MG63 (cell line): ENCODE data around the gene BOD1L1. TPM values are rescaled to one million over a fixed set of nuclear protein-coding genes. Genes with fewer than 3 reads are reported as not detected.
"Not testable (repeated sequence)": the region's sequence is repeated elsewhere in the genome, so short reads cannot be mapped to it uniquely, and the experiment has no call there.

Experiments
- DNase-seq: peaks from one replicate; pipeline ENCODE4 v3.0.0-alpha.2; 2020
- H3K27me3 ChIP-seq: fragments of 250-450 bp; sonication (Bioruptor Pico); 2 replicates; pipeline ENCODE4 v1.5.1; 2020; ENCODE audit warnings: mild to moderate bottlenecking, moderate library complexity
- H3K36me3 ChIP-seq: fragments of 250-450 bp; sonication (Bioruptor Pico); 2 replicates; pipeline ENCODE4 v1.5.1; 2020; ENCODE audit warnings: mild to moderate bottlenecking, moderate library complexity
- H3K4me3 ChIP-seq: fragments of 250-450 bp; sonication (Bioruptor Pico); 2 replicates; pipeline ENCODE4 v1.5.1; 2020; ENCODE audit warnings: mild to moderate bottlenecking, moderate library complexity
- H3K9me3 ChIP-seq: fragments of 250-450 bp; sonication (Bioruptor Pico); 2 replicates; pipeline ENCODE4 v1.5.1; 2020; ENCODE audit warnings: mild to moderate bottlenecking, moderate library complexity
- total RNA-seq: library from RNA; depleted of rRNA; stranded (reverse); fragments of >200 nt; shearing (Covaris generic); gene quantifications from 2 replicates; pipeline ENCODE4 v1.2.3, GENCODE V29; 2014; ENCODE audit warnings: low replicate concordance

Gene BOD1L1
- total RNA-seq, 1 experiment from 2014 or later: 4.1 TPM

- Histone ChIP-seq H3K36me3 (peaks cover 6% of the 10 kb centered on the region; the same call in 1 of the 2 replicates), H3K9me3 (no peaks in the 10 kb centered on the region), H3K27me3 (no peaks in the 10 kb centered on the region), H3K4me3 (no peak overlapping the region)
- DNase-seq: no peak
Observed at GRCh38 chr4:13590766-13591165, 36.8 kb downstream of the BOD1L1 start.

DNA sequence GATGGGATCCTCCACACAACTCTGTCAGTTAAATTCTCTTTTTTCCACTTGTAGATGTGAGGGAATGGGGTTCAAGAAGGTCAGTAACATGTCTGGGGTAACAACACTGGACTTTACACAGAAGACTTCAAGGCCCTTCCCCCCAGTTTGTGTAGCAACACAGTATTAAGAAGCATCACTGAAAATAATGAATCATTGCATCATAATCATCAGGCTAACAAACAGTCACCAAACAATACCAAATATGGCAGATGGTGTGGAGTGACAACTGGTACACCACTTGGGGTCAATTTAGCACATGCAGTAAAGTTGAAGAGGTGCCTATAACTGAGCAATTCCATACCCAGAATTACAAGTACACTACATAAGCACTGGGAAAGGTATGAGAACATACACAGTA lies 38.6 kb downstream of the BOD1L1 start:
- Histone ChIP-seq H3K9me3 (no peaks in the 10 kb centered on the region), H3K36me3 (peaks cover 6% of the 10 kb centered on the region; the same call in 1 of the 2 replicates), H3K4me3 (no peak overlapping the region), H3K27me3 (no peaks in the 10 kb centered on the region)
- no peak for DNase-seq

DNA sequence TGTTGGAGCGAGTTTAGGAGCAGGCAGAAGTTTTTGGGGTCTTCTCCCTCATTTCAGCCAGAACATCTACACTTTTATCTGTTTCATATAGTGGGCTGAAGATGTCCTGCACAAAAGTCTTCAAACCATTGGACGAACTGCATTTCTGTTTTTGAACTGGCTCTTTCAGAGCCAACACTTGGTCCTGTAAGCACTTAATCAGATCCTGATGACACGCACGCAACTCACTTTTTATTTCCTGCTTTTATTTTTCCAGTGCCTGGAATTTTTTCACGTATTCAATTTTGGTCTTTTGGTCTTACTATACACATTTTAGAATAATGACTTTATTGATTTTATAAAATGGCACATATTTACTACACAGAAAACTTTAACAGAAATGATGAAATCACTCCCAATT lies 43.0 kb downstream of the BOD1L1 start:
- no peaks in the 10 kb centered on the region for H3K27me3 ChIP-seq
- DNase-seq: no peak
- no peak overlapping the region for H3K4me3 ChIP-seq
- peaks cover 9% of the 10 kb centered on the region for H3K36me3 ChIP-seq
- H3K9me3 ChIP-seq: no peaks in the 10 kb centered on the region

- no peak for DNase-seq
- Histone ChIP-seq H3K4me3 (no peak overlapping the region), H3K36me3 (peaks cover 4% of the 10 kb centered on the region), H3K27me3 (no peaks in the 10 kb centered on the region), H3K9me3 (no peaks in the 10 kb centered on the region)
Observed at GRCh38 chr4:13580036-13580435, 47.5 kb downstream of the BOD1L1 start.

DNA sequence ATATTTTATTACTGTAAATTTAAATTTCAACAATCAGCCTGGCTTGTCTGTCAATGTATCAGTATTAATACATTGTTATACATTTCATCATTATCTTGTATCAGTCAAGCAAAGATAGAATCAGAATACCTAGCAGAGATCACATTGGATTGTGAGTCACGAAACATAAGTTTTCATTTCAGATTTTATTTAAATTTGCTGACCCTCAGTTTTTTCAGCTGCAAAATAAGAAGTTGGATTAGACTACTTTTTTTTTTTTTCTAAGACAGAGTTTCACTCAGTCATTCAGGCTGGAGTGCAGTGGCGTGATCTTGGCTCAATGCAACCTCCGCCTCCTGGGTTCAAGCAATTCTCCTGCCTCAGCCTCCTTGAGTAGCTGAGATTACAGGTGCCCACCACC lies 49.9 kb downstream of the BOD1L1 start:
- no peak for DNase-seq
- Histone ChIP-seq H3K9me3 (no peaks in the 10 kb centered on the region), H3K36me3 (peaks cover 4% of the 10 kb centered on the region), H3K27me3 (no peaks in the 10 kb centered on the region), H3K4me3 (no peak overlapping the region)

DNA sequence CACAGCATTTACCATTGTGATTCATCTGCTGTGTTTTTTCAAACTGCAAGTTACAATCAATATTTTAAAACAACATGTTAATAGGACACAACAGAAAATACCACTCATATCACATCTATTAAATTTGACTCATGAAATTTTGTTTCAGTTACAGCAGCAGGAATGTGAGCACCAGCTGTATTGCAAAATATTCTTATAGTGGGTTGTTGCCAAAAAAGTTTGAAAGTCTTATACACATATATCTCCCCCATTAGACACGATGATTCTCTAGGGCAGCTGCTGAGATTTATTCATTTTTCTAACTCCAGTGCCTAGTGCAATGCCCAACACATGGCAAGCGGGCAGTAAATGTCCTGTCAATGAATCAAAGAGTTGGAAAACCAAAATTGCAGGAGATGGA lies 56.6 kb downstream of the BOD1L1 start:
- Histone ChIP-seq H3K4me3 (no peak overlapping the region), H3K27me3 (no peaks in the 10 kb centered on the region), H3K36me3 (no peaks in the 10 kb centered on the region), H3K9me3 (no peaks in the 10 kb centered on the region)
- no peak for DNase-seq

GRCh38 chr4:13567125-13567524 lies 60.4 kb downstream of the BOD1L1 start:
- H3K36me3 ChIP-seq: no peaks in the 10 kb centered on the region
- no peaks in the 10 kb centered on the region for H3K27me3 ChIP-seq
- H3K9me3 ChIP-seq: no peaks in the 10 kb centered on the region
- no peak for DNase-seq
- H3K4me3 ChIP-seq: no peak overlapping the region

GRCh38 chr4:13562876-13563275 lies 64.6 kb downstream of the BOD1L1 start:
- no peak for DNase-seq
- Histone ChIP-seq H3K36me3 (no peaks in the 10 kb centered on the region), H3K27me3 (no peaks in the 10 kb centered on the region), H3K4me3 (no peak overlapping the region), H3K9me3 (no peaks in the 10 kb centered on the region)

- H3K9me3 ChIP-seq: no peaks in the 10 kb centered on the region
- H3K27me3 ChIP-seq: no peaks in the 10 kb centered on the region
- H3K4me3 ChIP-seq: no peak overlapping the region
Observed at GRCh38 chr4:13561673-13562072, 65.9 kb downstream of the BOD1L1 start.

DNA sequence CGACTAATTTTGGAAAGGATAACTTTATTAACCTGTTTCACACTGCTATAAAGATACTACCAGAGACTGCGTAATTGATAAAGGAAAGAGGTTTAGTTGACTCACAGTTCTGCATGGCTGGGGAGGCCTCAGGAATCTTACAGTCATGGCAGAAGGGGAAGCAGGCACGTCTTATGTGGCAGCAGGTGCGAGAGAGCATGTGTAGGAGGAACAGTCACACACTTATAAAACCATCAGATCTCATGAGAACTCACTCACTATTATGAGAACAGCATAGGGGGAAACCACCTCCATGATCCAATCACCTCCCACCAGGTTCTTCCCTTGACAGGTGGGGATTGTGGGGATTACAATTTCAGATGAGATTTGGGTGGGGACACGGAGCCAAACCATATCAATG lies 67.4 kb downstream of the BOD1L1 start:
- not testable (repeated sequence) for H3K9me3 ChIP-seq, H3K27me3 ChIP-seq, H3K4me3 ChIP-seq, H3K36me3 ChIP-seq, DNase-seq

More at GRCh38 chr4:13561673-13562072, 65.9 kb downstream of the BOD1L1 start:
- no peak for DNase-seq
- no peaks in the 10 kb centered on the region for H3K36me3 ChIP-seq

DNA sequence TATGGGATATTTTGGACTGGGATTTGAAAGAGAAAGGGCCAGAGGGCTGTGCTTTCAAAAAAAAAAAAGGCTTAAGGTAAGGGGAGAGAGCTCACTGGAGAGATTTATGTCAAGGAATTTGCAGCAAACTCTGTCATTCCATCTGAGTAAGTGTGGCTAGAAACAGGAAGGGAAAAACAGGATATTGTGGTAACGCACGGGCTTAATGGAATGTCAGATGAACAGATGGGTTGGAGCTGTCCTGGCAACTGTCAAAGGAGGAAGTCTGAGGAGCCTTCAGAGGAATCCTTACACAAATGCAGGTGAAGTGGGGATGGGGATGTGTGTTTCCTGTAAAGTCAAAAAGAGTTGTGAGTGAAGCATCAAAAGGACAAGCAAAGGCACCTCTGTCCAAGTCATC lies 68.1 kb downstream of the BOD1L1 start:
- Histone ChIP-seq H3K36me3 (no peaks in the 10 kb centered on the region), H3K27me3 (no peaks in the 10 kb centered on the region), H3K4me3 (no peak overlapping the region), H3K9me3 (no peaks in the 10 kb centered on the region)
- DNase-seq: peak; percentile 26

DNA sequence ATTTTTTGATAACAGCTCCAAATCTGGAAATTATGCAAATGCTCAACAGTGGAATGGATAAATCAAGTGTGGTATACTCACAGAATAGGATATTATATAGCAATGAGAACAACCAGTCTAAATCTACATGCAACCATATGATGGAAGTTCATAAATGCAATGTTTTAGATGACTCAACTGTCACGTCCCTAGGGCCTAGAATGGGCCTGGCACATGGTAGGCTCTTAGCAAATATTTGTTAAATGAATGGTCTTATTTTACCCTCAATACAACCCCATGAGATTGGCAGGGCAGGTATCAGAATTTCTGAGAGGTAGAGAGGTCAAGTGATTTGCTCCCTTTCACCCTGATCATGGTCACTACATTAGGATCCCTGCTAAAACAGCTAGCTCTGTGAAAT lies 68.6 kb downstream of the BOD1L1 start:
- Histone ChIP-seq H3K4me3 (no peak overlapping the region), H3K27me3 (no peaks in the 10 kb centered on the region), H3K9me3 (no peaks in the 10 kb centered on the region), H3K36me3 (no peaks in the 10 kb centered on the region)
- no peak for DNase-seq

- H3K4me3 ChIP-seq: no peak overlapping the region
- no peaks in the 10 kb centered on the region for H3K9me3 ChIP-seq
- H3K36me3 ChIP-seq: no peaks in the 10 kb centered on the region
- H3K27me3 ChIP-seq: no peaks in the 10 kb centered on the region
- DNase-seq: no peak
Observed at GRCh38 chr4:13555325-13555724, 72.2 kb downstream of the BOD1L1 start.

- no peaks in the 10 kb centered on the region for H3K36me3 ChIP-seq
- no peak for DNase-seq
- no peaks in the 10 kb centered on the region for H3K9me3 ChIP-seq
- no peaks in the 10 kb centered on the region for H3K27me3 ChIP-seq
- no peak overlapping the region for H3K4me3 ChIP-seq
Observed at GRCh38 chr4:13553081-13553480, 74.4 kb downstream of the BOD1L1 start.

GRCh38 chr4:13548984-13549546 lies 78.5 kb downstream of the BOD1L1 start:
- peak; percentile 55 for DNase-seq
- H3K27me3 ChIP-seq: no peaks in the 10 kb centered on the region
- no peaks in the 10 kb centered on the region for H3K36me3 ChIP-seq
- peak overlapping the region; percentile 47 for H3K4me3 ChIP-seq
- no peaks in the 10 kb centered on the region for H3K9me3 ChIP-seq

DNA sequence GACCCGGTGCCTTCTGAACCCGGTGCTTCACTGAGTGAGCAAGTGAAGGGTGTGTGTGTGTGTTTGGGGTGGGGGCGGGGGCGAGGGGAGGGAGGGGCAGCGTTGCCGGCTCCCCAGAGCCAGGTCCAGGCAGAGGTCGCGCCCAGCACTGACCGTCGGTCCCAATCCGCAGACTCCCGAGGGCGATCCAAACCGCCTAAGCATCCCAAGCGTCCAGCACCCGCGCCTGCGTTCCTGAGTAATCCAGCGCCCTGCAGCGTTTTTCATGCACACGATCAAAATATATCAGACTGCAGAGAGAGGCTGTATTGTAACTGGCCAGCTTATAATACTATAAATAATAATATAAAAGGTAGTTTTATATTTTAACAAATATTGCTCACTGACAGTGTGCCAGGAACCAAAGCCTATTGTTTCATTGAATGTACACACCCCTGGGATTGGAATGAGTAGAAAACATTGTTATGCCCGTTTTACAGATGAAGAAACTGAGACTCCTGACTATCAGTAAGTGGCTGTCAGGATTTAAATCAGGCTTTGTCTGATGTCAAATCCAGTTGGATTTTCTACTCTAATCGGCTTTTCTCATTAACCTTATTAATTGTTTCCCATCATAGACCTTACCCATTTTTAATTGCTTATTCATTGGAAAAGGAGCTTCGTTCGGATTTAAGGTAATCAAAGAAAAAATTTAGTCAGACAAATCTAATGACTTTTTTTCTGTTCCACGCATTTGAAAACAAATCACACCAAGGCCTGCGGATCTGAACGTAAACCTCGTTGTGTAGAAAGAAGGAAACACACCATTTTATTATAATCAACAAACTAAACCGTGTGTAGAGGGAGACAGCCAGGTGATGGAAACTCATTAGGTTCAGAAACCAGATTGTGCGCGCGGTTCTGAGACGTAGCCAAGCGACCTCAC lies 79.2 kb downstream of the BOD1L1 start:
- no peaks in the 10 kb centered on the region for H3K9me3 ChIP-seq
- H3K36me3 ChIP-seq: no peaks in the 10 kb centered on the region
- no peaks in the 10 kb centered on the region for H3K27me3 ChIP-seq
- DNase-seq: peak; percentile 10
- peak overlapping the region; percentile 48 for H3K4me3 ChIP-seq

GRCh38 chr4:13547485-13548041 lies 80.0 kb downstream of the BOD1L1 start:
- no peaks in the 10 kb centered on the region for H3K9me3 ChIP-seq
- no peaks in the 10 kb centered on the region for H3K36me3 ChIP-seq
- peak; percentile 26 for DNase-seq
- peak overlapping the region; percentile 48 for H3K4me3 ChIP-seq
- no peaks in the 10 kb centered on the region for H3K27me3 ChIP-seq
